Raji (cell line): ENCODE measurements around the gene RPP14.

Experiments
- POLR2A ChIP-seq: IDR thresholded peaks from 2 replicates; pipeline ENCODE4 v1.6.1; 2011; ENCODE audit warnings: low read depth, low read length, control low read depth; ENCODE audit not compliant: insufficient read depth

RPP14 gene

DNA sequence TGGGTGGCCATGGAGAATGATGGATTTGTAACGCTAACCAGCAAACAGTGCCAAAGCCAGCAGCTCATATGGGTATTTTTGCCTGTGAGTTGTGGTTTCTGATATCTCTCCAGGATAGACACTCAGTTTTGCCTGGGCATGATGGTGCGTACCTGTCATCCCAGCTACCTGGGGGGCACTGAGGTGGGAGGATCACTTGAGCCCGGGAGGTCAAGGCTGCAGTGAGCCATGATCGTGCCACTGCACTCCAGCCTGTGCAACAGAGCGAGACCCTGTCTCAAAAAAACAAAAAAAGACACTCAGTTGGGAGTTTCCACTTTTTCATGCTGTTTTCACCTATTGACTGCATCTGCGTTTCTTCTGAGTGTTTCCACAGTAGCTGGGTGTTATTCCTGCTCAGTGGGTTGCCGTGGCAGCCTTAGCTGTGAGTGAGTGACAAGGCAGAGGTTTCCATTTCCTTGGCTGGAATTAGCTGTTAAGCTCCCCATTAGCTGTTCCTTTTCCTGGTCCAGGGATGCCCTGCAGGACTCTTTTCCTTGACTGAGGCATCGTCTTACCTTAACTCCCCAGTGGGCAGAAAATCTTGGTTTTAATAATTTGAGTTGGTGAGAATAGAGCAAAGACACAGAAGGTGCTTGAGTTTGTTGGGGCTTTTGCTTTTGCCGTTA, 14.2 kb upstream of the RPP14 start:
- TF ChIP-seq POLR2A = no peak

DNA sequence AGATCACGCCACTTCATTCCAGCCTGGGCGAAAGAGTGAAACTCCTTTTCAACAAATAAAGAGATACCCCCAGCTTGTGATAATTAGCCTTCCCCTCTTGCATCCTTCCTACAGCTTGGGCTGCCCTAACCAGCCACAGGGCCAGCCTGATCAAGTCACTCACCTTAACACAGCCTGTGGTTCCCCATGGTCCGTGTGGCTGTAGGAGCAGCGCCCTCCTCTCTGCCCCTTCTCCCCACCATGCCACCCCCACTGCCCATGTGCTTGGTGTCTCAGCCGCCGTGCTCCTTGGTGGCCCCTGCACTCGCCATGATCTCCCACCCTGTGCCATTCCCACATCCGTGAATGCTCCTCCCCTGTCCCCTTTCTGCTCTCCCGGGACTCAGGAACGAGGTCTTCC, 13.2 kb upstream of the RPP14 start:
- TF ChIP-seq POLR2A = no peak

DNA sequence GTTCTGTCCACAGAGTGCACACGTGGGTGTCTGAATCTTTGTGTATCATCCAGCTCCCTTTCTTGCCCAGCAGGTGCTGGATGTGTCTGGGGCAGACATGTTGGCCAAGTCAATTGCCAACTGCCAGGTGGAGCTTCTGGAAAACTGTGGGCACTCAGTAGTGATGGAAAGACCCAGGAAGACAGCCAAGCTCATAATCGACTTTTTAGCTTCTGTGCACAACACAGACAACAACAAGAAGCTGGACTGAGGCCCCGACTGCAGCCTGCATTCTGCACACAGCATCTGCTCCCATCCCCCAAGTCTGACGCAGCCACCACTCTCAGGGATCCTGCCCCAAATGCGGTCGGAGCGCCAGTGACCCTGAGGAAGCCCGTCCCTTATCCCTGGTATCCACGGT, 12.5 kb upstream of the RPP14 start:
- no peak for TF ChIP-seq POLR2A

DNA sequence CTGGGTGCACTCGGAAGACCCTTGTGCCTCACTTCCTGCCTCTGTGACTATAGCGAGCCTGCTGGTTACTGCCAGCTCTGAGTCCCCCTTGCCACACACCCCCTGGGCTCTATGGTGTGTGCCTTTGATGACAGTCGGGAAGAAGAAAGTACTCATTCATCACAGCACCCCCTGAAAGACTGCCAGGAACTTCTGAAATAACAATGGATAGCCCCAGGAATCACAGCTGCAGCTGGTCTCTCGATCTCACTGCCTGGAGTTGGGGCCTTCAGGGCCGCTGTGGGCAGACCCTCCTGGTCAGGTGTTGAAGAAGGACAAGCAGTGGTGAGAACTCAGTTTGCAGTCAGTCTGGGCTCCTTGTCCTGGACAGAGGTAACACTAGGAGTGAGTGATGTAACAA, 9.8 kb upstream of the RPP14 start:
- no peak for TF ChIP-seq POLR2A

DNA sequence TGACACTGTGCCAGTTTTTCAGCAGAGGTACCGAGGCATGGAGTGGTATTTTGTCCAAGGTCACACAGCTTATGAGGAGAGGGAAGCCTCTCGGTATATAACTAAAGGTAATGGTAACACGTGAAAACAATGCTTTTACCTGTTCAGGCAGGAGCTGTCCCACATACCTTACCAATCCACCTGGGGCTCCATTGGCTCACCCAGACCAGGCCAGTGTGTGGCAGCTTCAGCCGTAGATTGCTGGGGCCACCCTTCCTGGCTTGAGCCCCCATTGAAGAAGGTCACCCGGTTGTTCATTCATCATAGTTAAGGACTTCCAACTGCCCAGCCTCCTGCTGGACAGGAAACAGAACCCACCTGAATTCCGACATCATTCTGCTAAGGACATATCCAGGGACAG, 9.2 kb upstream of the RPP14 start:
- no peak for TF ChIP-seq POLR2A

DNA sequence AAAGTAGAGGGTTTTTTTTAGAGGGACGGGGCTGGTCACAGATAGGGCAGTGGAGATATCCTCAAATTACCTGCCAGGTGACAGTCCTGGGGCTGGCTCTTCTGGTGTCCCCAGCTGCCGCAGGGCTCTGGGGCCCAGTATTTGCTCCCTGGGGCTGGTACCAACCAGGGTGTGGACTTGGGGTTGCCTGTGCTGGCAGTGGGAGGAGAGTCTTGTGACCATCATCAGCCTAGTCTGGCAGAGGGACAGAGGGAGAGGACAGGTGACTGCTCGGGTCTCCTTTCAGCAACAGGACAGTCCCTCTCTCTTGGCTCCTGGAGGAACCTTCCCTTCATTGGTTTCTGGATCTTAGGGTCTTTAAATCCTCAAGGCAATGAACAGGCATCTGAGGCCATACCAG, 7.9 kb upstream of the RPP14 start:
- no peak for TF ChIP-seq POLR2A

DNA sequence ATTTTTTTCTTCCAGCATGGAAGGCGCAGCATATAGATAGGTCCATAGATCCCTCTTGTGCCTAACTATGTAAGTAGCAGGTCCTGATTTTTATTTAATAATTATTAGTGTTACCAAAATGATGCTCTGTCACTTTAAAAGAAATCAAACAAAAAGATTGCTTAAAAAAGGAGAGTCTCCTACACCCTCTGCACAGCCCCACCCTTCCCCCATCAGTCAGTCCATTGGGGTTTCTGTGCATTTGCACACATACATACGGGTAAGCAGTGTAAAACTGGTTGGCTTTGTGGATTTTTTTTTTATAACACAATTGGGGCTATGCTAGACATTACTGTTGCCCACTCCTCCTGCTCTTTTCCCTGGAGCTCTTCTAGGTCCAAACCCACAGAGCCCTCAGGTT, 7.0 kb upstream of the RPP14 start:
- TF ChIP-seq POLR2A = no peak

DNA sequence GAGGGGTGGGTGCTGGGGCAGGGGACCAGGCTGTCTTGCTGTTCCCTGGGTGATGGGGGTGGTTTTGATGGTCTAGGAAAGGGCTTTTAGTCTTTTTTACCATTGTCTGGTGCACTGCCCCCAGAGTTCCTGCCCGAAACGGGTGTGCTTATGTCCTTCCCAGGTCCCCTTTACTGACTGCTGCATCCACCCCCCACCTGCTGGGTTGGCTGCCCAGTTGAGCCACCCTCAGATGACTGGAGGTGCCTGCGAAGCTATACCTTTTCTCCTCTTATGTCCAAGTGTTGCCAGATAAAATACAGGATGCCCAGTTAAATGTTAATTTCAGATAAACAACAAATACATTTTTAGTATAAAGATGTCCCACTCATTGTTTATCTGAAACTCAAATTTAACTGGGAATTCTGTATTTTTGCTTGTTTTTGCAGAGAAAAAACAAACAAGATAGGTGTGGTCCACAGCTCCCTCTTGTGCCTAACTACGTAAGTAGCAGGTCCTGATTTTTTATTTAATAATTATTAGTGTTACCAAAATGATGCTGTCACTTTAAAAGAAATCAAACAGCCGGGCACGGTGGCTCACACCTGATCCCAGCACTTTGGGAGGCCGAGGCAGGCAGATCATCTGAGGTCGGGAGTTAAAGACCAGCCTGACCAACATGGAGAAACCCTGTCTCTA, 6.1 kb upstream of the RPP14 start:
- TF ChIP-seq POLR2A = no peak

DNA sequence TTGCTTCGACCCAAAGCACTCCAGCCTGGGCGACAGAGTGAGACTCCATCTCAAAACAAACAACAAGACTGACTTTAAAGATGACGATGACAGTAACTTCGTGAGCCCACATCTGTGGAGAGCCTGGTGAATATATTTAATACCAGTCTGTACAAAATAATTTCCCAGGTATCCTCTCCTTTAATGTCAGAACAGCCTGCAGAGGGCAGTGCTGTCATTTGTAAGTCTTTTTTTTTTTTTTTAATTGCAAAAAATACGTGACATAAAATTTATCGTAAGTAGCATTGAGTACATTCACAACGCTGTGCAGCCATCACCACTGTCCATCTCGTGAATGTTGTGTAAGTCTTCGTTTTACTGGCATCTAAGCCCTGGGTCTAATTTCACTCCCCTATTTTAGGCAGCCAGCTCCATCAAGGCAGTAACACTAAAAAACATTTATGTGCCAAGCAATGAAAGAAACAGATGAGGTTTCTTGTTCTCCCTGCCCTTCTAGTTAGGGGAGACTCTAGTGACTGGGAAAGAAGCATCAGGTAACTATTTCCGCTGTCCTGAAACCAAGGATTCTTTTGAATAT, 1.7 kb downstream of the RPP14 start:
- TF ChIP-seq POLR2A = no peak

DNA sequence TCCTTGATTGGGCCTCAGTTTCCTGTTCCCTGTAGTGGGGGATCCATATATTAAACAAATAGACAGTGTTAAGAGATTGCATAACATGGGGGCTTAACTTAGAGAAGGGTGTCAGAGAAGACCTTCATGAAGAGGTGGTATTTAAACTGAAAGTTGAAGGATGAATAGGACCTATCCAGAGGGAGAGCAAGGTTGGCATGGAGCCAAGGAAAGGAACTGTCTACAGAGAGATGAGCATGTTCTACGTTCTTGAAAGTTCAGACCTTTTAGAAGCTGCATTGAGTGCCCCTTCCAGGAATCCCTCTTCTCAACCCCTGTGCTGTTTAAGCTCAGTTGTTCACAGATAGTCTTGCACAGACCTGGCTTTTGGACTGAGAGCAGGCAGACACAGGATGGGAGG, 2.7 kb downstream of the RPP14 start:
- TF ChIP-seq POLR2A = no peak

DNA sequence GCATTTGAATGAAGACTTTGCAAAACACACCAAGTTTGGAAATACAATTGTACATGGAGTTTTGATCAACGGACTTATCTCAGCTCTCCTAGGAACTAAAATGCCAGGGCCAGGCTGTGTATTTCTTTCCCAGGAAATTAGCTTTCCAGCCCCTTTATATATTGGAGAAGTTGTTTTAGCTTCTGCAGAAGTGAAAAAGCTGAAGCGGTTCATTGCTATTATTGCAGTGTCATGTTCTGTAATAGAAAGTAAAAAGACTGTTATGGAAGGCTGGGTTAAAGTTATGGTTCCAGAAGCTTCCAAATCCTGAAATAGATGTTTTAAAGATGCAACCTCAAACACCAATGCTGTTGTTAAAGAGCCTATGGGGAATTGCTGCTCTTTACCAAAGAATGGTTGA, 11.8 kb downstream of the RPP14 start:
- TF ChIP-seq POLR2A = no peak

DNA sequence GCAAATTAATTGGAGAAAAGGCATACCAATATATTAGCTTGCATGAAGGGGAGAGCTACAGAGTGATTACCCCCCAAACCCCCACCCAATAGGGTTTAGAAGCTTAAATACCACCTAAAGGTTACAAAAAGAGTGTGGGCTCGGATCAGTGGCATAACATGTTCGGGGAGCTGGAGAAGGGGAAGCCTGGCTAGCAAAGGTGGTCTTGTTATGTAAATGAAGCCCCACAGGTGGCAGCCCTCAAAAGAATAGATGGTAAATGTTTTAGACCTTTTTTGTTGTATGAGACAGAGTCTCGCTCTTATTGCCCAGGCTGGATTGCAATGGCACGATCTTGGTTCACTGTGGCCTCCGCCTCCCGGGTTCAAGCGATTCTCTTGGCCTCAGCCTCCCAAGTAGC, 15.7 kb downstream of the RPP14 start:
- TF ChIP-seq POLR2A = no peak

DNA sequence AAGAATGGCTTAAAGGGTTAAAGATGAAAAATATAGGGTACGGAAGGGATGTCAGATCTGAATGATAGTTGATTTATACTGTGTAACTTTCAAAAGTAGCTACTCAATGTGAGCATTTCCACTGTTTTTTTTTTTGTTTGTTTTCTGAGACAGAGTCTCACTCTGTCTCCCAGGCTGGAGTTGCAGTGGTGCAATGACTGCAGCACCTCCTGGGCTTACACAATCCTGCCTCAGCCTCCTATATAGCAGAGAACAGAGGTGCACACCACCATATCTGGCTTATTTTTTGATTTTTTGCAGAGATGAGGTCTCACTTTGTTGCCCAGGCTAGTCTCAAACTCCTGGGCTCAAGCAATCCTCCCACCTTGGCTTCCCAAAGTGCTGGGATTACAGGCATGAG, 16.7 kb downstream of the RPP14 start:
- TF ChIP-seq POLR2A = no peak

DNA sequence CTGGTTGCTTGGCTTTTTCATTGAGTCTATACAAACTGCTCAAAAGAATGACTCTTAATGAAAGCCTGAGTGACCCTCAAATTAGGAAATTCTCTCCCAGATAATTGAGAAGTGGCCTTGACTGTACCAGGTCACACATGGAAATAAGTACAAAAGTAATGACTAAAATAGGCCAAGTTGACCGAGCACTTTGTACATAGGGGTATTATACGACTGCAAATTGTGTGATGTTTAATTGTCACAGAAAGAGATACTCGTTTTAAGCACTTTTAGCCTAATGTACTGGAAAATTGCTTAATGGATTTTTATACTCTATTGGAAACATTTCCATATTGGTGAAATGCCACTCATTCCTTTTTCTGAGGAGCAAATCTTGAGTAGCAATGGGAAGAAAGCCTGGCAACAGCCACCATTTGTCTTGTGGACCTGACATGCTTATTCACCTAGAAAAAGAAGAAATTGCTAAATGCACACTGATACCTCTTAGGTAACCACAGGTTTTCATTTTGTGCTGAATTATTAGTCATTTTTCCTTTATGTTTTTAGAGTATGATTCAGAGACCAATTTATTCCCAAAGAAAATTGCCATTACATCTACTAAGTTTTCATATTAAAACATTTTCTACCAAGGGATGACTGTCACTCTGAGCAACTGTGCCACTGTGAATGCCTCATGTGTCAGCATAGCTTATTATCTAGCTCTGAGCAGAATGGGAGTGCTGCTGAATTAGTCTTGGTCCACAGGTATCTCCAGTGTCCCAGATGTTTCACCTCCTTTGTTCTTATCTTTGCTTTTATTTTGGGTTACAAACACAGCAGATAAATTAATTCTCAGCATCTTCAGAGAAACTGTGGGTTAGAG, 17.7 kb downstream of the RPP14 start:
- TF ChIP-seq POLR2A = no peak
